GM21390 (cell line): Measurements from ENCODE around the gene SIK2.
A peak's percentile ranks its signal among the peaks of the same experiment; 100 is the strongest.
"Not testable (repeated sequence)": the region's sequence is repeated elsewhere in the genome, so short reads cannot be mapped to it uniquely, and the experiment has no call there.

Experiments used
- ATAC-seq: cut with Tn5 transposase; IDR thresholded peaks from one replicate; pipeline ENCODE4 v1.9.1; 2021; ENCODE audit not compliant: unreplicated experiment

Gene SIK2

DNA sequence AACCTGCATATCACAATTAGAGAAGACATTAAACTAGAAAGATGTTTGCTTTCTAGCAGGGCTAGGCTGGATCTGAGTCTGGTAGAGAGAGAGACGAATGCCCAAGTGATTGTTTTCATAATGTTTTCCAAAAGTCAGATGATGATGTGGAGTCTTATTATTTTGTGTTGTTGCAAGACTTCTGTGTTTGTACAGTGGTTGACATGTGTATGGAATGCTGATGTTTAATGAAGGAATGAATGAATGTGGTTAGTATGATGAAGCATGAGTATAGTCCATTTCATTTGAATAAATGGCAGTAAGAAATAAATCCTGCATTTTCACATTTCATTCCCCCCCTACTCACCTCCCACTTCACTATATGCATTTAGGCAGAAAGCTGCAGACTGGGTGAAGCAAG lies 94.3 kb downstream of the SIK2 start:
- ATAC-seq: no peak

DNA sequence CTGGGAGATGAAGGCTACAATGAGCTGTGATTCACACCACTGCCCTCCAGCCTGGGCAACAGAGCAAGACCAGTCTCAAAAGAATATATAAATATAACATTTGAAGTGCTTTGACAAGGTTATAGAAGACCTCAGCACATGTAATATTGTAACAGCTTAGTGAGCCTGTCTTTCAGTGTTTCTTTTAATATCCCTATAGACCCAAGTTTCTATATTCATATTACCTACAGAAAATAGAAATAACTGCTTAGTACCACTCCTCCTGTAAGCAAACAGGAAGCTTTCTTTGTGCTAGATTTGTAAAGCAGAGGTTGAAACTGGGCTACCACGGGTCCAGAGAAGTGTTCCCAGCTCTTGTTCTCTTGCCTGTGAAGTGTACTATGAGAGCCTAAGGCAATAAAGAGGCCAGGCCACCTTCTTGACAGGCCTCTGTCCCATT lies 95.7 kb downstream of the SIK2 start:
- peak; percentile 68 for ATAC-seq

DNA sequence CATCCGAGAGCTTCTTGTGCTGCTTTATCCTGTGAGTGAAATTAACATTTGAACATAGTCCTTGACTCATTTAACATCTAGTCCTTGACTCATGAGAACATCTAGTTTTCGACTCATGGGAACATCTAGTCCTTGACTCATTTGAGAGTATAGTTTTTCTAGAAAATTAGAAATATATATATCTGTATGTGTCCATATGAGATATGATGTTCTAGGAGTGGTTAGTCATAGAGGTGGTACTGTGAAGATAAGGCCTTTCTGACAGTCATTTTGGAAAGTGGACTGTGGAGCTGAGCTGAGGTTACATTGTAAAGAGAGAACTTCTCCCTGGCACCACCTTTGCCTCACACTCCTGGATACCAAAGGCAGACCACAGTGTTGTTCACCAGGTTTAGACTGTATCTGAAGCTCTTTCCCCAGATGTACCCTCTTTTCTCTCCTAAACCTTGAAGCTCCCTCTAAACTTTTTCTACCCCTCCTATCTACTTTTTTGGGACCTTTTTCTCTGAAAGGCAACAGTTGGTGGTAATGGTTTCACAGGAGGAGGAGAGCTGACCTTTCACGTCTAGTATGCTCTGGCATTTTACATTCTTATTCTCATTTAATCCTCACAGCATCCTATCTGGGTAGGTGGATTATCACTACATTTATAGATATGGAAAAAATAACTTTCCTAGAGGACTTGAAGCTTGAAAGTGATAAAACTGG lies 96.8 kb downstream of the SIK2 start:
- no peak for ATAC-seq

DNA sequence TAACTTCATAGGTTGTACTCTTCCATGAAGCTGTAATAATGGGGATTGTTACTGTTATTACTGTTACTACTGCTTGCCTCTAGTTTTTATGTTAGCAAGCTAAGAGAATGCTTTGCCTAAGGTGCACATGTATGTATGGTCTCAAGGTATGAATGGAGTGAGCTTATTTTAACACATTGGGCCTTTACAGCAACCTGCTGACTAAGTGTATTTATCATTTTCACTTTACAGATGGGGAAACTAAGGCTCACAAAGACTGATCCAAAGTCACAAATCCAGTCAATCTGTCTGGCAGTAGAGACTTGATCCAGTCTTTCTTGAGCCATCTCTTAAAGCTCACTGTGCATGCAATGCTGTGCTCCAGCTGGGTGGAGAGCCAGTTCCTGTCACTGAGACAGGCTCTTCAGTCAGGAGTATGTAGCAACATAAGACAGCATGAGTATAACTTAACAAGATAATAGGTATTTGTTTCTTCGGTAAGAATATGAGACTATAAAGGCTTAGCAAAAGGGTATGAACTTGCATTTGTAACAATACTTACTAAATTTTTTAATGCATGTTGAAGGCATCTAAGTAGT lies 97.4 kb downstream of the SIK2 start:
- ATAC-seq: no peak

DNA sequence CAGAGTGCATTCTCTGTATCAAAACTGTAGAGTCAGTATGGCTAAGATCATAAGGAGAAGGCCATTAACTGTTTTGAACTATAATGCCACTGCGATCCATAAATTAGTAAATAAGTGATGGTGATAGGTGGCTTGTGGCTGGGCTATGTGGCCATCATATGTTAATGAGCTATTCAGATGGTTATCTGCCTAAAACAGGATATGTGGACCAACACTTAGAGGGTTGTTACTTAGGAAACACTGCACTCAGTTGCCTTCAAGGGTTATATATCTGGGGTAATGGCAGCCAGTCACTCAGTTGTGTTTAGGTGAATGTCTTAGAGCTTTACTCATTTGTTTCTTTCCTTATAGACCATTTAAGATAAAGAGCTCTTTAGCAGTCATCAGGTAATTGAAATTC lies 97.9 kb downstream of the SIK2 start:
- no peak for ATAC-seq

DNA sequence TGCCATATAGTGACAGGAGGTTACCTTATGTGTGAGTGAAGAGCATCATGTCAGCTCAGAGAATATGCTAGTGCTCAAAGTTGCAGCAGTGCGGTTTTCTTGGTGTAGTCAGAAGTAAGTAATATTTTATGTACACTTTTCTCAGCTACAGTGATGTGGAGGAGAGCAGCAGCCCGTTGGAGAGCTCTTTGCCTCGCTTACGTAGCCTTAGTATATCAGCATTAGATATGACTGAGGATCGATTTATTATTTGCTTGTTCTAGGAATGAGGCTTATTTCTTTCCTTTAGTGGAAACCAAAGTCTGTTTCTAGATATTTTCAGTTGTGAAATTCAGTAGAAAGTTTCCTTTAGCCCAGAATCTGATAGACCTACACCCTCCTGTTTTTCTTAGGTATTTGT lies 100.4 kb downstream of the SIK2 start:
- ATAC-seq: no peak

DNA sequence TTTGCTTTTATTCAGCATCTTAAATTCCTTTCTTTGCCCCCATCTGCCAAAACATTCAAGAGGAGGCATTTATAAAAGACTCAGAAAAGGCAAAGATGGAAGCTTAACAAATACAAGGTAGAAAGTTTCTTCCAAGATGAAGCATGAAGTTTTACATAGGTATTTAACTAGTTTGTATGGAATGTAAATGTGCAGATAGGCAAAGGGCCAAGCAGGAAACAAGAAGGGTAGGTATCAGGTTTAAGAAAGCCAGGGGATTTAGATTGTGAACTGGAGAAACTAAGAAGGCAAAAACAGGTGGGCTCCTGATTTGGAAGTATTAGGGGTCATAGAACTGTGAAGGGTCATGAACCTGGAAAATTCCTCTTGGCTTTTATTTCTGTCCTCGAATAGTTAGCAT lies 101.3 kb downstream of the SIK2 start:
- ATAC-seq: no peak

DNA sequence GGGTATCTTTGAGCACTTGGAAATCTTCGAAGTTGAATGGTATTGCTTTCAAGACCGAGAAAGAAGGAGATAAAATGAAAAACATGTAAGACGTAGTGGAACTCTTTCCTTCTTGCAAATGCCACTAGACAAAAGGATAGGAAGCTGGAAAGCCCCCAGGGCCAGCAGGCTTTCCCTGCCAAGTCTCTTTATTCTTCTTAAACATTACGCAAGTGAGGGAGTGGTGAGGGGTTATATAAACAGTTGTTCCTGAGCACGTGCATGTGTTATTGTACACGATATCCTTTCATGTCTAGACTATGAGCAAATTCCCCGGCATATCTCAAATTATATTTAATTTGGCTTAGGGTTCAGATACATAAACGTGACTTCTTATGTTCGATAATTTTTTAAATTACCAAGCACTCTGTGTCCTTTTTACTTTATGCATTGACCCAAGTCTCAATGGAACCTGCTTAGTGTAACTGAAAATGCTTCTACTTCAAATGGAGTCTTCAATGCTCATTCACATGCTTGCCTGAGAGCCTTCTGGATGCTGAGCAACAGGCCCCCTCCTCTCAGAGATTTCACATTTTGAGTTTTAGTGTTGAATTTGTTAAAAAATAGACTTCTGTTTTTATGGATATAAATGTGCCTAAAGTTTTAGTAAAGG lies 104.9 kb downstream of the SIK2 start:
- ATAC-seq: no peak

DNA sequence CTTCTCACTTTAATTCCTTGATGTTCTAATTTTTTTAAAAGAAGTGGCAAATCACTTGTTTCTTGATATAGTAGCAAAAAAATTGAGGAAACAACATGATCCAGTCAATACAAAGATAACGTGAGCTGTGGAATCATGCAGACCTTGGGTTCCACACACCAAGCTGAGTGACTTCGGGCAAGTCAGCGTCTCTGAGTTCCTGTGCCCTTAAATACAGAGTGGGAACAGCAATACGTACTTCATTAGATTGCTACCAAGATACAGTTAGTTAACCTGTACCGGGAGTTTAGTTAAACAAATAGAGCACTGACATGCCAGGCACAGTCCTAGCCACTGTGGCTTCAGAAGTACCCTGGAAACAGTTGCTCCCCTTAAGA lies 105.4 kb downstream of the SIK2 start:
- no peak for ATAC-seq

DNA sequence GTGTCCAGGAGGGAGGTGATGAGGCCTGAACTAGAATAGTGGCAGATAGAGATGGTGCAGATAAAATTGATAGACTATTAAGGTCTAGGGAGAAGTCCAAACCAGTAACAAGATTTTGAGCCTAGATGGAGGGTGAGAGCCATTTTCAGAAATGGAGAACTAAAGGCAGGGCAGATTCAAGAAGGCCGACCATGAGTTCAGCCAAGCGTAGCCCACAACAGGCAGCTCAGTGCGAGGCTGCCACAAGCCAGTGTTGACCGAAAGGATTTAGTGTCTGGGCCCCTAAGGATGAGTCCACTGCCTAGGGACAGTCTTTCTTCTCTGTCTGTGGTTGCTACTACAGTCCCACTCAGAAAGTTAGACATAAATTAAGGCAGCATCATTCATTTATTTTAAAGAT lies 112.3 kb downstream of the SIK2 start:
- no peak for ATAC-seq

DNA sequence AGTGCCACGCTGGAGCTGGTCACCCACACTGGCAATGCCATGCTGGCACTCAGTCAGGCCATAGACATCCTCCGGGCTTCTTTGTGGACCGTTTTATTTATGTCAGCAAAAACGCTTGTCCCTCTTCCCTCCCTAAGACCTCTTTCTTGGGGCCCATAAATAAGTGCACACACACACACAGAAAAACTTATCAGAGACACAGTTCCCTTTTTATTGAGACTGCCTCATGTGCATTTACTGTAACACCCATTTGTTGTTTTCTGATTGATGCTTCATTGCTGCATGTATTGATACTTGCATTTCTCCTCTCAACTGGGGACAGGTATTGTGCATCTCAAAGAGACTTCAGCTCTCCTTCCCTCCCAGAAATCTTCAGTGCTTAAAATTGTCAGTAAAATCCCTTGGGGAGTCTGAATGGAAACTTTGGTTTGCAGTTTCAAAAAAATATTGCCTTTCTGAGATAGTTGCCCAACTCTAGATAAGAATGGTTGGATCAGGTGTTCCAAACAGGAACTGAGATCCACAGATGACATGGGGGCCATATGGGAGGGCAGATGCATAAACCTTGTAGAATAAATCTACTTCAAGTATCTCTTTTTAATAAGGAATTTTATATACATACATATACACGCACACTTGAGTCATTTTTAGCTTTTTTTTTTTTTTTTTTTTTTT lies 113.0 kb downstream of the SIK2 start:
- no peak for ATAC-seq

DNA sequence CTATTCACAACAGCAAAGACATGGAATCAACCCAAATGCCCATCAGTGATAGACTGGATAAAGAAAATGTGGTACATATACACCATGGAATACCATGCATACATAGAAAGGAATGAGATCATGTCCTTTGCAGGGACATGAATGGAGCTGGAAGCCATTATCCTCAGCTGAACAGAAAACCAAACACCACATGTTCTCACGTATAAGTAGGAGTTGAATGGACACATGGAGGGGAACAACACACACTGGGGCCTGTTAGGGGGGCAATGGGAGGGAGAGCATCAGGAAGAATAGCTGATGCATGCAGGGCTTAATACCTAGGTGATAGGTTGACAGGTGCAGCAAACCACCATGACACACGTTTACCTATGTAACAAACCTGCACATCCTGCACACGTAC lies 115.4 kb downstream of the SIK2 start:
- not testable (repeated sequence) for ATAC-seq

DNA sequence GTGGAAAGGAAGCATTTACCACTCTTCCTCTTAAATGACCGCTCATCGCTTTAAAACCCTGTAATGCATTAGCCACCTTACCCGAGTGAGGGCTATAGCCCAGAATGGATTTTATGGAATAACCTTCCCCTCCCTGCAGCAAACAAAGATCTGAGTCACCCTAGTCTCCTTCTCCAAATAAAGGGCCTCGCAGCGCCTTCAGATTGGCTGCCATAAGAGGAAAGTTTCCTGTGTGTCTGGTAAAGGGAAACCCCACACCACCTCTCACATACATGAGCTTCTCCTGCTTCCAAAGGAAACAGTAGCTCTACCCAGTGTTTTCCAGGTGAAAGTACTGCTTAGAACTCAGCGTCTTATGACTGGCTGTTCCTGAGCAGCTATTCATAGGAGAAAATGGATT lies 116.2 kb downstream of the SIK2 start:
- ATAC-seq: no peak

DNA sequence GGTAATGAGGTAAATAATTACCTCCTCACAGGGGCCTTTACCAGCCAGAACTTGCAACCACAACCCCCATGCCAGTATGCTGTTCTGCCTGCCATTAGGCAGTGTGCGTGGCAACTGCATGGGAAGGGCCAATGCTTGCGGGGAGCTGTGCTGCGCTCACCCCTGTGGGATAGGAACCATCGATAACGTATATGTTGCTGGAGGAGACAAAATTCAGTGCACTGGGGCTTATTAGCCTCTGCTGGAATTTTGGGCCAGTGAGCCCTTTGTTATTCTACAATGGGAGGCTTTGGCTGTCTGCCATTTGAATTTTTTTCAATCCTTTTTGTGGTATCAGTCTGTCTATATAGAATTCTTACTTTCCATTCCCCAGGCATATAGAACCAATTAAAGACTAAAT lies 116.6 kb downstream of the SIK2 start:
- no peak for ATAC-seq

DNA sequence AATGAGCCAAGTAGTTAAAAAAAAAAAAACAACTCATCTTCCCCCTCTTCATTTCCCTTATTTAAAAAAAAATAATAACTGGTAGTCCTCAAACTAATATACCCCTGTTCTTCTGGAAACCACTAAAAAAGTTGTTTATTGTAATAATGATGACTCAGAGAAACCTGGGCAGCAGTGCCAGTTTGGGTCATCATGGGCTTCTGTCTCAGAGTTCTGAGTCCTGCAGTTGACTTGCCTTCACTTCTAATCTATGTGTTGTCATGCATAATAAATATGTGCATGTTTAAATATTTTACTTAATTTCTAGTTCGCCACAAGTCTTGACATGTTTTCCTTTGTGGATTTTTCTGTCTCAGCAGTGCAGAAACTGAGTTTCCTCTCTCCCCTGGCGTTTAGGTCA lies 117.1 kb downstream of the SIK2 start:
- no peak for ATAC-seq

DNA sequence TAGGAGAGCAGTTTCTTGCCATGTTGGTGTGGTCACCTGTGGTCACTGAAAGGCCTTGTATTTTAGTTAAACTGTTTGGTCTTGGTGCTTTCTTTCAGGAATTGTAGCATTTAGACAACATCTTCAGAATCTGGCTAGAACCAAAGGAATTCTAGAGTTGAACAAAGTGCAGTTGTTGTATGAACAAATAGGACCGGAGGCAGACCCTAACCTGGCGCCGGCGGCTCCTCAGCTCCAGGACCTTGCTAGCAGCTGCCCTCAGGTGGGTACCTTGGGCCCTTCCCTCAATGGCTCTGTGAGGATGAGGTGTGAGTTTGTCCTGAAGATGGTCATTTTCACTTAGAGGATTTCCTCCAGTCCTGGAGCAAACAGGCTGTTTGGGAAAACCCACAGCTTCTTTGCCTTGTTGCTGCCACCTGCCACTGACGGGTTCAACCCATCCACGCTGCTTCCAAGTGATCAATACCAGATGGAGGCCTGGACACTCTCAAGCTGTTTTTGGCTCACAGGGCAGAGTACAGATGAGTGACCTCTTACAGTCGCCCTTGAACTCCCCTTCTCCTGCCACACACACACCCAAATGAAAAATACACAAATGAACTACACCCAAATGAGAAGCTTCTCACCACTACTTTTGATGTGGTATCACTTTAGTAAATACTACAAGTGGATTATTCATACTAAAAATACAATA lies 118.7 kb downstream of the SIK2 start:
- no peak for ATAC-seq

DNA sequence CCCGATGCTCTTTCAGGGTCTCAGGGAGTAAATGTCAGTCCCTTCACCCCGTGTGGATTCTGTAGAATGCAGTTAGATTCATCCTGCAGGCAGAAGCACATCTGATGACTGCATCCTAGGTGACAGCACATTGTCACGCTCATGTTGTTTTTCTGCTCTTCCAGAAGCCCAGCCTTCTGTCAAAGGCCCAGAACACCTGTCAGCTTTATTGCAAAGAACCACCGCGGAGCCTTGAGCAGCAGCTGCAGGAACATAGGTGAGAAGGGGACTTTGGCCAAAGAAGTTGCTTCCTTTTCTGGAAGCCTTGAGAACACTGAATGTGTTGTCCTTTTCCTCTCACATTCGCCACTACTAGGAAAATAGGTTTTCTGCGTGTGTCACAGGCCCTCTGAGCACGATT lies 120.3 kb downstream of the SIK2 start:
- ATAC-seq: no peak

DNA sequence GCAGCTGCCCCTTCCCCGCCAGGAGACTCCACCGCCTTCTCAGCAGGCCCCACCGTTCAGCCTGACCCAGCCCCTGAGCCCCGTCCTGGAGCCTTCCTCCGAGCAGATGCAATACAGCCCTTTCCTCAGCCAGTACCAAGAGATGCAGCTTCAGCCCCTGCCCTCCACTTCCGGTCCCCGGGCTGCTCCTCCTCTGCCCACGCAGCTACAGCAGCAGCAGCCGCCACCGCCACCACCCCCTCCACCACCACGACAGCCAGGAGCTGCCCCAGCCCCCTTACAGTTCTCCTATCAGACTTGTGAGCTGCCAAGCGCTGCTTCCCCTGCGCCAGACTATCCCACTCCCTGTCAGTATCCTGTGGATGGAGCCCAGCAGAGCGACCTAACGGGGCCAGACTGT lies 121.3 kb downstream of the SIK2 start:
- no peak for ATAC-seq

DNA sequence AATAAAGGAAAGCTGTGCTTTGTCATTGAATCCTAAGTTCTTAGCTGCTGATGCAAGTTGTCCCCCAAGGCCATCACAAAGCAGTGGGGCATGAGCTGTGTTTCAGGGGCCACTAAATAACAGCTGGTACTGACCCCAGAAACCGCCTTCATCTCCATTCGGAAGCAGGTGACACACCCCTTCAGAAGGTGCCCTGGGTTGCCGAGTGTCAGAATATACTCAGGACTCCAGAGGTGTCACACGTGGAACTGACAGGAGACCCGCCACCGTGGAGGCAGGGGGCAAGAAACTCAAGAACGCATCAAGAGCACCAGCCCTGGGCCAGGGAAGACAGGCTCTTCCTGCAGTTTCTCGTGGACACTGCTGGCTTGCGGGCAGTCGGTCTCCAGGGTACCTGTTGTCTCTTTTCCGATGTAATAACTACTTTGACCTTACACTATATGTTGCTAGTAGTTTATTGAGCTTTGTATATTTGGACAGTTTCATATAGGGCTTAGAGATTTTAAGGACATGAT lies 122.4 kb downstream of the SIK2 start:
- no peak for ATAC-seq

DNA sequence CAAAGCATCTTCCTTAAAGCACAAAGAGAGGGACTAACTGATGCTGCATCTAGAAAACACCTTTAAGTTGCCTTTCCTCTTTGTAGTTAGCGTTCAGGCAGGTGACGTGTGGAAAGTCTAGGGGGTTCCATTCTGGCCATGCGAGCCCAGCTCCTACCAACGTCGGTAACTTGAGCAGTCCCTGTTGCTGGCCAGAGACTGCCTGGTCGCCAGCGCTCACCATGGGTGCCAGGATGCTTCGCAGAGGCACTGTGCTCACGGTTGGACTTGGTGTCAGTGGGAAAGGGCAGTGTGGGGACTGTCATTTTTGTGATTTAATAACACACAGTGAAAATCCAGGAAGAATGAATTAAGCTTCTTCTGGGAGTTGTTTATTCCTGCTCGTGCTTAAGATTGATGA lies 123.4 kb downstream of the SIK2 start:
- ATAC-seq: no peak

DNA sequence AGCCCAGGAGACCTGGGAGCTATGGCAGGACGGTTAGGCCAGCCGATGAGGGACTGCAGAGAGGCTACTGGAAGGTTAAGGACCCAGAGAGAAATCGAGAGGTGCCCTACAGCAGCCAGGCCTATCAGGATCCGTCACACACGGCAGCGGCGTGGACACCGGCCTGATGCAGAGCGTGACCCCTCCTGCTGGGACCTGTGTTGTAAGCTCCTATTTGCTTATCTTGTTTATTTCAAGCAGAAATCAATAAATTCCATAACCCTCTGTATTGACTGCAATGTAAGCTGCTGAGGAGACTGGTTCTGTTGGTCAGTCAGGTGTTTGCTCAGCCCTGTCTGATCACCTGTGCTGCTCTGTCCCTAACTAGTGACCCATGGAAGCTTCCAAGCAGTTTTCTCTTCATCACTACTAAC lies 124.1 kb downstream of the SIK2 start:
- no peak for ATAC-seq
